ENCODE data around the gene PTPRN2. TPM values are rescaled to one million over a fixed set of nuclear protein-coding genes. Genes with fewer than 3 reads are reported as not detected.

PTPRN2 gene
- total RNA-seq, 1 donor from 2014 or later = 0.72 TPM

GRCh38 chr7:158556721-158557440 is 30.7 kb downstream of the PTPRN2 start:
- no peak for DNase-seq (ENCODE audit: low spot score)

- DNase-seq (ENCODE audit: low spot score) = no peak
Observed at GRCh38 chr7:158555034-158555520, 32.5 kb downstream of the PTPRN2 start.

GRCh38 chr7:158550886-158551452 is 36.7 kb downstream of the PTPRN2 start:
- no peak for DNase-seq (ENCODE audit: low spot score)

- no peak for DNase-seq (ENCODE audit: low spot score)
Observed at GRCh38 chr7:158550394-158550700, 37.3 kb downstream of the PTPRN2 start.

- DNase-seq (ENCODE audit: low spot score) = no peak
Observed at GRCh38 chr7:158549616-158550393, 37.8 kb downstream of the PTPRN2 start.

- DNase-seq (ENCODE audit: low spot score) = no peak
Observed at GRCh38 chr7:158549176-158549615, 38.4 kb downstream of the PTPRN2 start.

- no peak for DNase-seq (ENCODE audit: low spot score)
Observed at GRCh38 chr7:158548726-158549125, 38.9 kb downstream of the PTPRN2 start.

- DNase-seq (ENCODE audit: low spot score) = no peak
Observed at GRCh38 chr7:158547817-158548216, 39.8 kb downstream of the PTPRN2 start.

GRCh38 chr7:158546626-158547025 is 41.0 kb downstream of the PTPRN2 start:
- DNase-seq (ENCODE audit: low spot score) = no peak

GRCh38 chr7:158546214-158546613 is 41.4 kb downstream of the PTPRN2 start:
- DNase-seq (ENCODE audit: low spot score) = no peak

- DNase-seq (ENCODE audit: low spot score) = no peak
Observed at GRCh38 chr7:158544708-158545107, 42.9 kb downstream of the PTPRN2 start.

GRCh38 chr7:158543840-158544239 is 43.8 kb downstream of the PTPRN2 start:
- DNase-seq (ENCODE audit: low spot score) = no peak

GRCh38 chr7:158542651-158543566 is 44.7 kb downstream of the PTPRN2 start:
- DNase-seq (ENCODE audit: low spot score) = no peak

GRCh38 chr7:158541346-158542010 is 46.1 kb downstream of the PTPRN2 start:
- no peak for DNase-seq (ENCODE audit: low spot score)

GRCh38 chr7:158539711-158540146 is 47.9 kb downstream of the PTPRN2 start:
- DNase-seq (ENCODE audit: low spot score) = no peak

- DNase-seq (ENCODE audit: low spot score) = no peak
Observed at GRCh38 chr7:158538156-158538946, 49.3 kb downstream of the PTPRN2 start.

- no peak for DNase-seq (ENCODE audit: low spot score)
Observed at GRCh38 chr7:158537516-158537882, 50.1 kb downstream of the PTPRN2 start.

GRCh38 chr7:158536871-158537515 is 50.6 kb downstream of the PTPRN2 start:
- DNase-seq (ENCODE audit: low spot score) = no peak

GRCh38 chr7:158535079-158535478 is 52.5 kb downstream of the PTPRN2 start:
- no peak for DNase-seq (ENCODE audit: low spot score)

- no peak for DNase-seq (ENCODE audit: low spot score)
Observed at GRCh38 chr7:158534598-158534997, 53.0 kb downstream of the PTPRN2 start.

All from umbilical cord (tissue), 2 donors.